Natural killer cell (primary cell): Measurements from ENCODE around the gene BEND7. TPM values are rescaled to one million over a fixed set of nuclear protein-coding genes. Genes with fewer than 3 reads are reported as not detected.

ENCODE experiments used
- ATAC-seq, 3 donors: fragments of 150-1000 bp in 2 of 3; fragments of 200-7000 bp in 1 of 3; cut with Tn5 transposase; 1 replicate in 1 of 3; 2 replicates in 2 of 3; pipeline ENCODE4 v1.10.0; 2021; ENCODE audit warnings: mild to moderate bottlenecking in 2 of 3, moderate library complexity in 2 of 3
- DNase-seq, 2 donors: peaks; one replicate each; pipeline versions ENCODE4 v3.0.0 to v3.0.0-alpha.2; 2013 to 2021; ENCODE audit warnings: mixed read lengths in 1 of 2
- H3K27ac ChIP-seq: one replicate; pipeline ENCODE4 v1.5.1; 2013; ENCODE audit warnings: mild to moderate bottlenecking, low read length
- H3K27me3 ChIP-seq: one replicate; pipeline ENCODE4 v1.6.1; 2013; ENCODE audit warnings: low read length; ENCODE audit not compliant: control insufficient read depth, insufficient read depth
- H3K36me3 ChIP-seq: one replicate; pipeline ENCODE4 v1.6.1; 2013; ENCODE audit warnings: low read length; ENCODE audit not compliant: control insufficient read depth, insufficient read depth
- H3K4me1 ChIP-seq: one replicate; pipeline ENCODE4 v1.6.1; 2013; ENCODE audit warnings: low read length; ENCODE audit not compliant: control insufficient read depth, insufficient read depth
- H3K4me3 ChIP-seq: one replicate; pipeline ENCODE4 v1.5.1; 2013; ENCODE audit warnings: low read length
- H3K9me3 ChIP-seq: one replicate; pipeline ENCODE4 v1.6.1; 2013; ENCODE audit warnings: low read length; ENCODE audit not compliant: control insufficient read depth, insufficient read depth
- H3K27ac Mint-ChIP-seq, 2 donors: one replicate each; pipeline ENCODE4 v1.8.0; 2022; ENCODE audit warnings: mild to moderate bottlenecking in 2 of 2, mixed read lengths in 2 of 2, moderate library complexity in 1 of 2
- H3K27me3 Mint-ChIP-seq, 2 donors: one replicate each; pipeline ENCODE4 v1.8.0; 2022; ENCODE audit warnings: low read depth in 2 of 2, mixed read lengths in 2 of 2
- H3K36me3 Mint-ChIP-seq: one replicate; pipeline ENCODE4 v1.8.0; 2022; ENCODE audit warnings: mixed read lengths
- H3K4me1 Mint-ChIP-seq, 2 donors: one replicate each; pipeline ENCODE4 v1.8.0; 2022; ENCODE audit warnings: mixed read lengths in 2 of 2
- H3K4me3 Mint-ChIP-seq: one replicate; pipeline ENCODE4 v1.8.0; 2022; ENCODE audit warnings: mild to moderate bottlenecking, moderate library complexity, mixed read lengths
- H3K9me3 Mint-ChIP-seq, 2 donors: one replicate each; pipeline ENCODE4 v1.8.0; 2022; ENCODE audit warnings: mixed read lengths in 2 of 2
- CTCF ChIP-seq: fragments of 200-600 bp; IDR thresholded peaks from one replicate; pipeline ENCODE4 v1.8.0; 2022; ENCODE audit warnings: antibody characterized with exemption
- WGBS: methylation state at CpG from one replicate; pipeline ENCODE4 v1.1.7; 2013; ENCODE audit warnings: missing lambda C conversion rate; ENCODE audit not compliant: insufficient coverage; 5-methylcytosine and 5-hydroxymethylcytosine counted together
- intact Hi-C: fragments of 100-400 bp; cut with micrococcal nuclease; formaldehyde crosslinking; loops from one replicate; pipeline ENCODE4 v1.14.2; 2022
- total RNA-seq, 4 donors: library from RNA; stranded (reverse); fragments of 120-200 nt in 1 of 4; gene quantifications; one replicate each; pipeline versions ENCODE4 v1.2.3 to v1.2.4, GENCODE V29; 2013 to 2022

The BEND7 gene
- total RNA-seq, 3 donors from 2014 or later (not counting 1 experiment from before 2014, with no cell fraction given), result 0.38 TPM; not detected in 2

- ATAC-seq (no peak), DNase-seq (no peak)
- TF ChIP-seq CTCF, result no peak
- Mint-ChIP-seq H3K4me3 (no peak overlapping the region), H3K36me3 (no peaks in the 10 kb centered on the region), H3K9me3 (no peaks in the 10 kb centered on the region), H3K27me3 (no peaks in the 10 kb centered on the region), H3K27ac (no peak overlapping the region), H3K4me1 (no peaks in the 10 kb centered on the region)
- no peaks in the 10 kb centered on the region for H3K36me3 ChIP-seq
- WGBS, result 77% methylated on average over 3 of the region's 3 CpGs
- H3K4me3 ChIP-seq, result no peak overlapping the region
- intact Hi-C loops, result no loop called here
- no peaks in the 10 kb centered on the region for H3K9me3 ChIP-seq
- H3K27me3 ChIP-seq, result no peaks in the 10 kb centered on the region
- H3K4me1 ChIP-seq, result no peaks in the 10 kb centered on the region
- no peak overlapping the region for H3K27ac ChIP-seq
Measured at GRCh38 chr10:13470270-13470669, 58.5 kb downstream of the BEND7 start.

GRCh38 chr10:13462551-13462950 lies 66.3 kb downstream of the BEND7 start:
- no peaks in the 10 kb centered on the region for H3K4me1 ChIP-seq
- H3K4me3 Mint-ChIP-seq, result no peak overlapping the region
- no peak for TF ChIP-seq CTCF
- no peak overlapping the region for H3K27ac Mint-ChIP-seq
- H3K27me3 ChIP-seq, result no peaks in the 10 kb centered on the region
- no peak overlapping the region for H3K27ac ChIP-seq
- peaks cover 21 to 22% of the 10 kb centered on the region in 2 donors for H3K27me3 Mint-ChIP-seq
- H3K9me3 ChIP-seq, result no peaks in the 10 kb centered on the region
- H3K4me3 ChIP-seq, result no peak overlapping the region
- intact Hi-C loops, result no loop called here
- H3K4me1 Mint-ChIP-seq, result no peaks in the 10 kb centered on the region
- no peak for DNase-seq
- H3K36me3 Mint-ChIP-seq, result no peaks in the 10 kb centered on the region
- ATAC-seq, result no peak
- H3K36me3 ChIP-seq, result no peaks in the 10 kb centered on the region
- no peaks in the 10 kb centered on the region for H3K9me3 Mint-ChIP-seq

- Histone ChIP-seq H3K4me1 (no peaks in the 10 kb centered on the region), H3K9me3 (no peaks in the 10 kb centered on the region), H3K27me3 (no peaks in the 10 kb centered on the region), H3K4me3 (no peak overlapping the region), H3K27ac (no peak overlapping the region), H3K36me3 (no peaks in the 10 kb centered on the region)
- H3K36me3 Mint-ChIP-seq, result no peaks in the 10 kb centered on the region
- no peak for TF ChIP-seq CTCF
- no peaks in the 10 kb centered on the region for H3K9me3 Mint-ChIP-seq
- H3K4me3 Mint-ChIP-seq, result no peak overlapping the region
- ATAC-seq (no peak), DNase-seq (no peak)
- intact Hi-C loops, result no loop called here
- H3K4me1 Mint-ChIP-seq, result no peaks in the 10 kb centered on the region
- 77% methylated on average over 4 of the region's 4 CpGs for WGBS
- H3K27me3 Mint-ChIP-seq, result peaks cover 28 to 31% of the 10 kb centered on the region in 2 donors
- H3K27ac Mint-ChIP-seq, result no peak overlapping the region
Measured at GRCh38 chr10:13458687-13459012, 70.2 kb downstream of the BEND7 start.

- Mint-ChIP-seq H3K27ac (no peak overlapping the region), H3K27me3 (peaks cover 24 to 28% of the 10 kb centered on the region in 2 donors), H3K36me3 (no peaks in the 10 kb centered on the region), H3K9me3 (no peaks in the 10 kb centered on the region), H3K4me3 (no peak overlapping the region), H3K4me1 (no peaks in the 10 kb centered on the region)
- Histone ChIP-seq H3K9me3 (no peaks in the 10 kb centered on the region), H3K4me1 (no peaks in the 10 kb centered on the region), H3K4me3 (no peak overlapping the region), H3K27ac (no peak overlapping the region), H3K36me3 (no peaks in the 10 kb centered on the region), H3K27me3 (no peaks in the 10 kb centered on the region)
- intact Hi-C loops, result no loop called here
- no peak for TF ChIP-seq CTCF
- 92% methylated on average over 13 of the region's 13 CpGs for WGBS
- ATAC-seq (no peak), DNase-seq (no peak)
Measured at GRCh38 chr10:13457958-13458686, 70.7 kb downstream of the BEND7 start.
